HG03060 (cell line): ENCODE measurements around the gene GSTM3.
"Not testable (repeated sequence)": the region's sequence is repeated elsewhere in the genome, so short reads cannot be mapped to it uniquely, and the experiment has no call there.

Experiments used
- ATAC-seq: cut with Tn5 transposase; IDR thresholded peaks from one replicate; pipeline ENCODE4 v1.9.1; 2021; ENCODE audit warnings: low read depth, moderate number of reproducible peaks; ENCODE audit not compliant: unreplicated experiment

The GSTM3 gene

GRCh38 chr1:109762821-109763645 is 22.2 kb upstream of the GSTM3 start:
- no peak for ATAC-seq

- no peak for ATAC-seq
Observed at GRCh38 chr1:109762039-109762585, 21.3 kb upstream of the GSTM3 start.

- no peak for ATAC-seq
Observed at GRCh38 chr1:109761227-109762038, 20.6 kb upstream of the GSTM3 start.

- ATAC-seq: no peak
Observed at GRCh38 chr1:109760581-109761226, 19.9 kb upstream of the GSTM3 start.

- ATAC-seq: no peak
Observed at GRCh38 chr1:109759513-109760334, 18.9 kb upstream of the GSTM3 start.

GRCh38 chr1:109757936-109758786 is 17.3 kb upstream of the GSTM3 start:
- ATAC-seq: no peak

GRCh38 chr1:109756848-109757521 is 16.1 kb upstream of the GSTM3 start:
- ATAC-seq: no peak

- ATAC-seq: not testable (repeated sequence)
Observed at GRCh38 chr1:109756325-109756724, 15.5 kb upstream of the GSTM3 start.

GRCh38 chr1:109754738-109755137 is 13.9 kb upstream of the GSTM3 start:
- no peak for ATAC-seq

- ATAC-seq: no peak
Observed at GRCh38 chr1:109751531-109752260, 10.9 kb upstream of the GSTM3 start.

GRCh38 chr1:109750920-109751319 is 10.1 kb upstream of the GSTM3 start:
- ATAC-seq: no peak

- ATAC-seq: no peak
Observed at GRCh38 chr1:109750241-109750882, 9.5 kb upstream of the GSTM3 start.

GRCh38 chr1:109749221-109749620 is 8.4 kb upstream of the GSTM3 start:
- ATAC-seq: no peak

GRCh38 chr1:109748311-109748710 is 7.5 kb upstream of the GSTM3 start:
- ATAC-seq: not testable (repeated sequence)

GRCh38 chr1:109739738-109740614 is 862 bp downstream of the GSTM3 start:
- ATAC-seq: no peak

- ATAC-seq: no peak
Observed at GRCh38 chr1:109733236-109733870, 7.5 kb downstream of the GSTM3 start.
